Measurements from ENCODE around the gene DCLK1.

Gene DCLK1

GRCh38 chr13:35808846-35809245 lies 322.3 kb downstream of the DCLK1 start:
- DNase-seq (ENCODE audit: low read depth in 2 of 2) = no peak
- H3K4me3 ChIP-seq (replicated peaks in 1 of 2; ENCODE audit: low read depth in 2 of 2, low read length in 2 of 2) = no peak overlapping the region
- TF ChIP-seq CTCF (IDR thresholded peaks at IDR 0.05; ENCODE audit: low read depth, low read length) = no peak

- H3K4me3 ChIP-seq (replicated peaks in 1 of 2; ENCODE audit: low read depth in 2 of 2, low read length in 2 of 2) = no peak overlapping the region
- peak in 1 of 2 donors; percentile 29 for DNase-seq (ENCODE audit: low read depth in 2 of 2)
- TF ChIP-seq CTCF (IDR thresholded peaks at IDR 0.05; ENCODE audit: low read depth, low read length) = no peak
Measured at GRCh38 chr13:35804901-35805300, 326.3 kb downstream of the DCLK1 start.

GRCh38 chr13:35797991-35798390 lies 333.2 kb downstream of the DCLK1 start:
- no peak for TF ChIP-seq CTCF (IDR thresholded peaks at IDR 0.05; ENCODE audit: low read depth, low read length)
- H3K4me3 ChIP-seq (replicated peaks in 1 of 2; ENCODE audit: low read depth in 2 of 2, low read length in 2 of 2) = no peak overlapping the region

GRCh38 chr13:35797244-35797643 lies 333.9 kb downstream of the DCLK1 start:
- no peak for DNase-seq (ENCODE audit: low read depth in 2 of 2)
- H3K4me3 ChIP-seq (replicated peaks in 1 of 2; ENCODE audit: low read depth in 2 of 2, low read length in 2 of 2) = no peak overlapping the region
- TF ChIP-seq CTCF (IDR thresholded peaks at IDR 0.05; ENCODE audit: low read depth, low read length) = no peak

More at GRCh38 chr13:35797991-35798390, 333.2 kb downstream of the DCLK1 start:
- peak in 1 of 2 donors; percentile 9 for DNase-seq (ENCODE audit: low read depth in 2 of 2)

GRCh38 chr13:35796623-35797022 lies 334.6 kb downstream of the DCLK1 start:
- DNase-seq (ENCODE audit: low read depth in 2 of 2) = no peak
- no peak for TF ChIP-seq CTCF (IDR thresholded peaks at IDR 0.05; ENCODE audit: low read depth, low read length)
- no peak overlapping the region for H3K4me3 ChIP-seq (replicated peaks in 1 of 2; ENCODE audit: low read depth in 2 of 2, low read length in 2 of 2)

- no peak overlapping the region for H3K4me3 ChIP-seq (replicated peaks in 1 of 2; ENCODE audit: low read depth in 2 of 2, low read length in 2 of 2)
- DNase-seq (ENCODE audit: low read depth in 2 of 2) = no peak
- TF ChIP-seq CTCF (IDR thresholded peaks at IDR 0.05; ENCODE audit: low read depth, low read length) = no peak
Measured at GRCh38 chr13:35794734-35795389, 336.3 kb downstream of the DCLK1 start.

GRCh38 chr13:35793823-35794222 lies 337.4 kb downstream of the DCLK1 start:
- no peak for TF ChIP-seq CTCF (IDR thresholded peaks at IDR 0.05; ENCODE audit: low read depth, low read length)
- no peak for DNase-seq (ENCODE audit: low read depth in 2 of 2)
- no peak overlapping the region for H3K4me3 ChIP-seq (replicated peaks in 1 of 2; ENCODE audit: low read depth in 2 of 2, low read length in 2 of 2)
